GM19468 (cell line): Measurements from ENCODE around the gene ANKRD20A1.
"Not testable (repeated sequence)": the region's sequence is repeated elsewhere in the genome, so short reads cannot be mapped to it uniquely, and the experiment has no call there.

ENCODE experiments used
- ATAC-seq: cut with Tn5 transposase; IDR thresholded peaks from one replicate; pipeline ENCODE4 v1.9.1; 2021; ENCODE audit warnings: mild to moderate bottlenecking, moderate library complexity, moderate number of reproducible peaks; ENCODE audit not compliant: unreplicated experiment; ENCODE audit errors: extremely low read depth

ANKRD20A1 gene

GRCh38 chr9:67858871-67859270 is at the start of gene ANKRD20A1:
ANKRD20A1 (plus strand) TSS chr9:67858931; CDS start chr9:67859427, 496 bp downstream.
- not testable (repeated sequence) for ATAC-seq

DNA sequence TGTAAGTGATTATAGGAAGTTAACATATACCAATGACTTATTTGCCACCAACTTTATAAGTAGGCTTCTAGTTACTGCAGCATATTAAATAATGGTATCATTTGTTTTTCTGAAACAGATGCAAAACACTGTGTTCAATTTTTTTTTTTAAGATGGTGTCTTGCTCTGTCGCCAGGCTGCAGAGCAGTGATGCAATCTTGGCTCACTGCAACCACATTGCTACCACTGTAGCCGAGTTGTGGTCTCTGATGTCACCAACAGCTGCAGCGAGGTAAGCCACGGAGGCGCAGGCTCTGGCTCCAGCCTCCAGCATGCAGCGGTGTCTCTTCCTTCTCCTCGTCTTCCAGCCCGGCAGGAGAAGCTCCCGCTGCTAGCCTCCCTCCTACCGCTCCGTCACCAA is 26.6 kb upstream of the ANKRD20A1 start:
- ATAC-seq: not testable (repeated sequence)
